ENCODE results near the gene JAZF1.

DNA sequence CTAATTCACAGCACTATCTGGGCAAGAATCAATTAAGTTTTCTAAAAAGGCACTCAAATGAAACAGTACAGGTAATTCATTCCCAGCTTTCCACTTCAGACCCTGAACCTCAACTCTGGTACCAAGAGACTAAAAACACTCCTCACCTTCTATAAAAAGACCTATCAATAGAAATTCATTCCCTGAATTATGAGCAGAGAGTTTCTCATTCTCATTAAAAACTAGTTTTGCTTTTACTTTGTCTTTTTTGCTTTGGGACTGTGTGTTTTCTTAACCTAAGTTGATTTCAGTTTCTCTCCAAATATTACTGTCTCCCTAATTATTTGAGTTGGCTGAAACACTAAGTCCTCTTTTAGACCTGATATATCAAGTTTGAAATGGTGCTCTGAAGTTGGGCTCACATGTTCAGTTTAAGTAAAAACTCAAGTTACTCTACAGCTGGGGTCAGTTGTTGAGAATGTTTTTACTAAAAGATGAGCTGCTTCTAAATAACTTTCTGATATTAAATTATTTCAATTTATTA, 189.5 kb downstream of the JAZF1 start:
- TF ChIP-seq, protein P1, sequence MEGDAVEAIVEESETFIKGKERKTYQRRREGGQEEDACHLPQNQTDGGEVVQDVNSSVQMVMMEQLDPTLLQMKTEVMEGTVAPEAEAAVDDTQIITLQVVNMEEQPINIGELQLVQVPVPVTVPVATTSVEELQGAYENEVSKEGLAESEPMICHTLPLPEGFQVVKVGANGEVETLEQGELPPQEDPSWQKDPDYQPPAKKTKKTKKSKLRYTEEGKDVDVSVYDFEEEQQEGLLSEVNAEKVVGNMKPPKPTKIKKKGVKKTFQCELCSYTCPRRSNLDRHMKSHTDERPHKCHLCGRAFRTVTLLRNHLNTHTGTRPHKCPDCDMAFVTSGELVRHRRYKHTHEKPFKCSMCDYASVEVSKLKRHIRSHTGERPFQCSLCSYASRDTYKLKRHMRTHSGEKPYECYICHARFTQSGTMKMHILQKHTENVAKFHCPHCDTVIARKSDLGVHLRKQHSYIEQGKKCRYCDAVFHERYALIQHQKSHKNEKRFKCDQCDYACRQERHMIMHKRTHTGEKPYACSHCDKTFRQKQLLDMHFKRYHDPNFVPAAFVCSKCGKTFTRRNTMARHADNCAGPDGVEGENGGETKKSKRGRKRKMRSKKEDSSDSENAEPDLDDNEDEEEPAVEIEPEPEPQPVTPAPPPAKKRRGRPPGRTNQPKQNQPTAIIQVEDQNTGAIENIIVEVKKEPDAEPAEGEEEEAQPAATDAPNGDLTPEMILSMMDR (IDR thresholded peaks at IDR 0.05; ENCODE audit: low read length), result no peak
- no peak for TF ChIP-seq EZH2phosphoT487 (IDR thresholded peaks at IDR 0.05; ENCODE audit: low read length)

Measured in MM.1S (cell line).